Fibroblast of lung (primary cell): Measurements from ENCODE around the gene SAXO1. TPM values are rescaled to one million over a fixed set of nuclear protein-coding genes. Genes with fewer than 3 reads are reported as not detected.

ENCODE experiments used
- DNase-seq, 2 donors: peaks; one replicate each; pipeline versions ENCODE4 v3.0.0 to v3.0.0-alpha.2; 2010; ENCODE audit warnings: low read depth in 2 of 2
- H2AFZ ChIP-seq: 2 replicates; pipeline ENCODE4 v1.5.1; 2012; ENCODE audit warnings: low read length, control low read depth, inconsistent platforms
- H3K27ac ChIP-seq: 2 replicates; pipeline ENCODE4 v1.5.1; 2011; ENCODE audit warnings: low read length, control low read depth; ENCODE audit not compliant: insufficient read depth
- H3K27me3 ChIP-seq: 2 replicates; pipeline ENCODE4 v1.5.1; 2011; ENCODE audit warnings: mild to moderate bottlenecking, low read length; ENCODE audit not compliant: control insufficient read depth, insufficient read depth
- H3K36me3 ChIP-seq: 2 replicates; pipeline ENCODE4 v1.5.1; 2011; ENCODE audit warnings: low read length; ENCODE audit not compliant: control insufficient read depth, insufficient read depth
- H3K4me1 ChIP-seq: 2 replicates; pipeline ENCODE4 v1.5.1; 2011; ENCODE audit warnings: low read length; ENCODE audit not compliant: control insufficient read depth, insufficient read depth; ENCODE audit errors: extremely low read depth
- H3K4me2 ChIP-seq: 2 replicates; pipeline ENCODE4 v1.5.1; 2011; ENCODE audit warnings: low read length, control low read depth; ENCODE audit not compliant: insufficient read depth; ENCODE audit errors: extremely low read depth
- H3K4me3 ChIP-seq, 4 experiments: fragments of 200-600 bp in 1 of 4; sonication (generic) in 1 of 4; replicated peaks in 1 of 4; 2 replicates each; pipeline ENCODE4 v1.5.1; 2011 to 2016; ENCODE audit warnings: low read length in 4 of 4, low read depth in 3 of 4, mild to moderate bottlenecking in 3 of 4, control low read depth in 2 of 4, inconsistent platforms in 1 of 4, mixed read lengths in 1 of 4; ENCODE audit not compliant: insufficient read depth in 1 of 4; ENCODE audit errors: control extremely low read depth in 1 of 4
- H3K79me2 ChIP-seq: 2 replicates; pipeline ENCODE4 v1.5.1; 2012; ENCODE audit warnings: mild to moderate bottlenecking, low read length, inconsistent platforms; ENCODE audit not compliant: control insufficient read depth, insufficient read depth
- H3K9ac ChIP-seq: 2 replicates; pipeline ENCODE4 v1.5.1; 2011; ENCODE audit warnings: mild to moderate bottlenecking, low read length, control low read depth; ENCODE audit not compliant: insufficient read depth
- H3K9me3 ChIP-seq: 2 replicates; pipeline ENCODE4 v1.5.1; 2012; ENCODE audit warnings: low read depth, low read length; ENCODE audit not compliant: control insufficient read depth, insufficient read depth
- H4K20me1 ChIP-seq: 2 replicates; pipeline ENCODE4 v1.5.1; 2011; ENCODE audit warnings: low read length; ENCODE audit not compliant: control insufficient read depth, insufficient read depth; ENCODE audit errors: extremely low read depth
- EZH2 ChIP-seq: IDR thresholded peaks from 2 replicates; pipeline ENCODE4 v1.5.1; 2012; ENCODE audit warnings: low read length, control low read depth, mild to moderate bottlenecking; ENCODE audit errors: missing control alignments
- polyA plus RNA-seq, 2 donors: library from polyadenylated mRNA; depleted of rRNA in 1 of 2; stranded (reverse) in 1 of 2; unstranded in 1 of 2; fragments of >200 nt; gene quantifications; 2 replicates each; pipeline ENCODE4 v1.2.1, GENCODE V29; 2011 to 2012; ENCODE audit warnings: missing spikeins in 1 of 2
- total RNA-seq: library from RNA; depleted of rRNA; stranded (reverse); fragments of >200 nt; gene quantifications from 2 replicates; pipeline ENCODE4 v1.2.1, GENCODE V29; 2014
- TF ChIP-seq, protein P1 (sequence below), 2 donors: IDR thresholded peaks in 1 of 2; conservative IDR thresholded peaks in 1 of 2; 1 replicate in 1 of 2; 2 replicates in 1 of 2; pipeline ENCODE4 v1.5.1; 2011 to 2012; ENCODE audit warnings: low read length in 2 of 2, control low read depth in 1 of 2, inconsistent platforms in 1 of 2, low read depth in 1 of 2, mild to moderate bottlenecking in 1 of 2

Gene SAXO1
- total and polyA plus RNA-seq, 2 donors (not counting 1 experiment from before 2014, with no cell fraction given): 0.01 to 0.17 TPM

DNA sequence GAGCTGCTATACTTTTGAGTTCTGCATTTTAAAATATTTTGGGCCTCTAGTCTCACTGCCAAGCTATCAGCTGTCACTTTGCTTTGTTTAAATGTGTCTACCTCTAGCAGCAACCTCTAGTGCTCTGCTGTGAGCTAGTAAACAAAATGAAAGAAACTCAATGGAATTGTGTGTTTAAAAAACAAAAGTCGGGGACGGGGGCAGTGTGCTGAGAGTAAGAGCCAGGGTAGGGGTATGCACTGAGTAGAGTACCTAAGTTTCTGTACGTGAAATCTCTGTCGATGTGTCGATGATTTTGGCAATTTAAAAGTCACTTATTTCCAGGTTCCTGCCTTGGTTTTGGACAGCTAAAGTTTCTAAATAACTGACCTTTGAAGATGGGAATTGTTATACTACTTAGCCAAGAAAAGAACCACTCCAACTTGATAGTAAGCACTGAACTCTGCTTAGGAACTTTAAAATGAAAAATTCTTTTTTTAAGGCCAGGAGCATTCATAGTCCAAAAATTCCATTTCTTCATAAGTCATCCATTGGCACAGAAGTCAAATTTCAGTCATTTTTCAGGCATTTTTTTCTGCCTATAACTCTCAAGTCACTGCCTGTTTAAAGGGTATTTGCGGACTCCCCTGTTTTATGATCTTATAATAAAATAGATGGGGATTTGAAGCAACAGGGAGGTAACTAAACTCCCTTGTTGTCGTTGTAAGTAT lies 111.5 kb downstream of the SAXO1 start:
- H3K9me3 ChIP-seq: no peaks in the 10 kb centered on the region
- H3K79me2 ChIP-seq: no peaks in the 10 kb centered on the region
- H2AFZ ChIP-seq: no peak overlapping the region
- H3K4me3 ChIP-seq: no peak overlapping the region
- no peaks in the 10 kb centered on the region for H4K20me1 ChIP-seq
- TF ChIP-seq EZH2: no peak
- TF ChIP-seq, protein P1, sequence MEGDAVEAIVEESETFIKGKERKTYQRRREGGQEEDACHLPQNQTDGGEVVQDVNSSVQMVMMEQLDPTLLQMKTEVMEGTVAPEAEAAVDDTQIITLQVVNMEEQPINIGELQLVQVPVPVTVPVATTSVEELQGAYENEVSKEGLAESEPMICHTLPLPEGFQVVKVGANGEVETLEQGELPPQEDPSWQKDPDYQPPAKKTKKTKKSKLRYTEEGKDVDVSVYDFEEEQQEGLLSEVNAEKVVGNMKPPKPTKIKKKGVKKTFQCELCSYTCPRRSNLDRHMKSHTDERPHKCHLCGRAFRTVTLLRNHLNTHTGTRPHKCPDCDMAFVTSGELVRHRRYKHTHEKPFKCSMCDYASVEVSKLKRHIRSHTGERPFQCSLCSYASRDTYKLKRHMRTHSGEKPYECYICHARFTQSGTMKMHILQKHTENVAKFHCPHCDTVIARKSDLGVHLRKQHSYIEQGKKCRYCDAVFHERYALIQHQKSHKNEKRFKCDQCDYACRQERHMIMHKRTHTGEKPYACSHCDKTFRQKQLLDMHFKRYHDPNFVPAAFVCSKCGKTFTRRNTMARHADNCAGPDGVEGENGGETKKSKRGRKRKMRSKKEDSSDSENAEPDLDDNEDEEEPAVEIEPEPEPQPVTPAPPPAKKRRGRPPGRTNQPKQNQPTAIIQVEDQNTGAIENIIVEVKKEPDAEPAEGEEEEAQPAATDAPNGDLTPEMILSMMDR (conservative IDR thresholded peaks at IDR 0.05 in 1 of 2, IDR thresholded peaks at IDR 0.05 in 1 of 2; ENCODE audit: low read depth in 1 of 2, low read length in 2 of 2): no peak
- DNase-seq: peak in 1 of 2 donors; percentile 38
- H3K4me2 ChIP-seq: no peak overlapping the region
- no peaks in the 10 kb centered on the region for H3K36me3 ChIP-seq
- H3K4me1 ChIP-seq: no peaks in the 10 kb centered on the region
- no peak overlapping the region for H3K27ac ChIP-seq
- H3K9ac ChIP-seq: no peak overlapping the region
- H3K27me3 ChIP-seq: no peaks in the 10 kb centered on the region

GRCh38 chr9:18920141-18921084 lies 112.6 kb downstream of the SAXO1 start:
- H3K79me2 ChIP-seq: no peaks in the 10 kb centered on the region
- H3K4me3 ChIP-seq: no peak overlapping the region
- H4K20me1 ChIP-seq: no peaks in the 10 kb centered on the region
- H3K27ac ChIP-seq: no peak overlapping the region
- no peak overlapping the region for H3K4me2 ChIP-seq
- no peaks in the 10 kb centered on the region for H3K9me3 ChIP-seq
- no peak overlapping the region for H3K9ac ChIP-seq
- no peak for TF ChIP-seq EZH2
- TF ChIP-seq, protein P1 (conservative IDR thresholded peaks at IDR 0.05 in 1 of 2, IDR thresholded peaks at IDR 0.05 in 1 of 2; ENCODE audit: low read depth in 1 of 2, low read length in 2 of 2): no peak
- no peak overlapping the region for H2AFZ ChIP-seq
- no peaks in the 10 kb centered on the region for H3K27me3 ChIP-seq
- no peaks in the 10 kb centered on the region for H3K36me3 ChIP-seq
- no peaks in the 10 kb centered on the region for H3K4me1 ChIP-seq
- DNase-seq: peak in 1 of 2 donors; percentile 7

DNA sequence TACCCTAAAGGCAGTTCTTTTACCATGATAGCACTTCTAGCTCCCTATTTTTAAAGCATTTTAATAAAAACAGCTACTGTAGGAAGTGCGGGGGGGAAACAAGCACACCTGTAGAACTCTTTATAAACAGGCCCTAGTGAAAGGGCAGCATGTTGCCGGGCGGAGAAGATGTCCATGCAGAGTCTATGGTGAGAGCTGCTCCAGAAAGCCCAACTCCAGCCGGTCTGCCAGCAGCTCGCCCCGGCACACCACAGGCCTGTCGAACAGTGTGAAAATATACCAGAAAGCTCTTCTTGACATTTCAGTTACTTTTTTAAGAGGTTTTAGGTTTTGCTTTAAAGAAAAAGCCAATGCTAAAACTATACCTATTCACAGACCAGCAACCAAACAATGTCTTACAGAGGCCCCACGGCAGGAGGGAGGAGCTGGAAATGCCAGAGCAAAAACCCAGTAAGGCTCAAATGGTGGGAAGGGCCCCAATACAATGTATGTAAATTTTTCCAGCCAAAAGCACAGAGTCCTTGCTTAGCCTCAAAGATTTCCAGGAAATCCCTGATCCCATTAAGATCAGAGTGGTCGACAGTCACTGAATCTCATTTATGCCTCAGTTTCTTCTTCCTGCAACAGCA lies 121.2 kb downstream of the SAXO1 start:
- Histone ChIP-seq H3K9me3 (no peaks in the 10 kb centered on the region), H3K4me2 (no peak overlapping the region), H3K27me3 (no peaks in the 10 kb centered on the region), H3K27ac (no peak overlapping the region), H3K9ac (no peak overlapping the region), H3K36me3 (peaks cover under 1% of the 10 kb centered on the region), H3K4me1 (peaks cover 5% of the 10 kb centered on the region), H3K79me2 (no peaks in the 10 kb centered on the region), H4K20me1 (no peaks in the 10 kb centered on the region), H3K4me3 (no peak overlapping the region), H2AFZ (no peak overlapping the region)
- no peak for DNase-seq
- TF ChIP-seq EZH2: no peak
- TF ChIP-seq, protein P1 (conservative IDR thresholded peaks at IDR 0.05 in 1 of 2, IDR thresholded peaks at IDR 0.05 in 1 of 2; ENCODE audit: low read depth in 1 of 2, low read length in 2 of 2): no peak
